ENCODE results near the gene SEPTIN6. TPM values are rescaled to one million over a fixed set of nuclear protein-coding genes. Genes with fewer than 3 reads are reported as not detected.
A peak's percentile ranks its signal among the peaks of the same experiment; 100 is the strongest.

The SEPTIN6 gene
- total RNA-seq, 4 donors from 2014 or later = 18.8 to 35.8 (median 29.7) TPM

- no peaks in the 10 kb centered on the region for H3K4me1 ChIP-seq
- no peaks in the 10 kb centered on the region for H3K36me3 ChIP-seq
- H3K9me3 ChIP-seq = no peaks in the 10 kb centered on the region
- no peak overlapping the region for H3K27ac ChIP-seq
- 72 to 84% methylated on average over 2 to 3 of the region's 3 CpGs for WGBS, 2 donors
- DNase-seq (ENCODE audit: low spot score in 2 of 2) = no peak
- no peaks in the 10 kb centered on the region for H3K27me3 ChIP-seq
- H3K4me3 ChIP-seq = no peak overlapping the region
- TF ChIP-seq POLR2A (IDR thresholded peaks at IDR 0.05) (no peak), EP300 (IDR thresholded peaks at IDR 0.05) (no peak), CTCF (IDR thresholded peaks at IDR 0.05) (no peak)
Measured at GRCh38 chrX:119709630-119710029, 16.7 kb upstream of the SEPTIN6 start.

GRCh38 chrX:119708936-119709335 lies 16.0 kb upstream of the SEPTIN6 start:
- Histone ChIP-seq H3K4me1 (no peaks in the 10 kb centered on the region), H3K9me3 (no peaks in the 10 kb centered on the region), H3K27me3 (no peaks in the 10 kb centered on the region), H3K4me3 (no peak overlapping the region), H3K36me3 (no peaks in the 10 kb centered on the region), H3K27ac (no peak overlapping the region)
- 90 to 91% methylated on average over 2 of the region's 2 CpGs for WGBS, 2 donors
- DNase-seq (ENCODE audit: low spot score in 2 of 2) = no peak
- TF ChIP-seq CTCF (IDR thresholded peaks at IDR 0.05) (no peak), EP300 (IDR thresholded peaks at IDR 0.05) (no peak), POLR2A (IDR thresholded peaks at IDR 0.05) (no peak)

- WGBS, 2 donors = 62 to 65% methylated on average over 5 of the region's 5 CpGs
- H3K9me3 ChIP-seq = no peaks in the 10 kb centered on the region
- no peak overlapping the region for H3K4me3 ChIP-seq
- H3K27me3 ChIP-seq = no peaks in the 10 kb centered on the region
- no peak for DNase-seq (ENCODE audit: low spot score in 2 of 2)
- no peak for TF ChIP-seq EP300 (IDR thresholded peaks at IDR 0.05)
- TF ChIP-seq POLR2A (IDR thresholded peaks at IDR 0.05) = no peak
- TF ChIP-seq CTCF (IDR thresholded peaks at IDR 0.05) = no peak
- H3K4me1 ChIP-seq = no peaks in the 10 kb centered on the region
- no peaks in the 10 kb centered on the region for H3K36me3 ChIP-seq
- H3K27ac ChIP-seq = no peak overlapping the region
Measured at GRCh38 chrX:119706616-119707015, 13.6 kb upstream of the SEPTIN6 start.

- TF ChIP-seq CTCF (IDR thresholded peaks at IDR 0.05) = peak in 4 of 5 experiments; percentile 35 to 42 (median 38)
- no peak for TF ChIP-seq POLR2A (IDR thresholded peaks at IDR 0.05)
- Histone ChIP-seq H3K4me1 (peaks cover 0 to 1% (median 0%) of the 10 kb centered on the region in 4 donors), H3K27me3 (no peaks in the 10 kb centered on the region), H3K36me3 (no peaks in the 10 kb centered on the region), H3K4me3 (no peak overlapping the region), H3K9me3 (no peaks in the 10 kb centered on the region), H3K27ac (no peak overlapping the region)
- no peak for DNase-seq (ENCODE audit: low spot score in 2 of 2)
Measured at GRCh38 chrX:119698845-119699244, 5.9 kb upstream of the SEPTIN6 start.

GRCh38 chrX:119696251-119696890 lies 3.4 kb upstream of the SEPTIN6 start:
- 76 to 88% methylated on average over 9 of the region's 9 CpGs for WGBS, 2 donors
- no peaks in the 10 kb centered on the region for H3K9me3 ChIP-seq
- no peak overlapping the region for H3K4me3 ChIP-seq
- no peaks in the 10 kb centered on the region for H3K36me3 ChIP-seq
- H3K27me3 ChIP-seq = no peaks in the 10 kb centered on the region
- TF ChIP-seq POLR2A (IDR thresholded peaks at IDR 0.05) (no peak), CTCF (IDR thresholded peaks at IDR 0.05) (no peak), EP300 (IDR thresholded peaks at IDR 0.05) (no peak)
- DNase-seq (ENCODE audit: low spot score in 2 of 2) = no peak
- peaks cover 0 to 11% (median 0%) of the 10 kb centered on the region in 4 donors for H3K4me1 ChIP-seq
- no peak overlapping the region for H3K27ac ChIP-seq

All from tibial nerve (tissue), 4 donors.